Mucosa of stomach (tissue), 1 donor: ENCODE measurements around the gene MBD4.

Experiments
- H3K27me3 ChIP-seq: one replicate; pipeline ENCODE4 v1.7.0; 2013; ENCODE audit warnings: mild to moderate bottlenecking, low read length; ENCODE audit not compliant: control insufficient read depth, insufficient read depth
- H3K36me3 ChIP-seq: one replicate; pipeline ENCODE4 v1.7.0; 2013; ENCODE audit warnings: low read length; ENCODE audit not compliant: control insufficient read depth, insufficient read depth
- H3K4me1 ChIP-seq: one replicate; pipeline ENCODE4 v1.7.0; 2013; ENCODE audit warnings: mild to moderate bottlenecking, low read length; ENCODE audit not compliant: control insufficient read depth, insufficient read depth
- H3K4me3 ChIP-seq: one replicate; pipeline ENCODE4 v1.7.0; 2013; ENCODE audit warnings: low read length
- H3K9ac ChIP-seq: one replicate; pipeline ENCODE4 v1.7.0; 2013; ENCODE audit warnings: mild to moderate bottlenecking, low read length, moderate library complexity
- H3K9me3 ChIP-seq: one replicate; pipeline ENCODE4 v1.7.0; 2013; ENCODE audit warnings: mild to moderate bottlenecking, low read length, moderate library complexity; ENCODE audit not compliant: control insufficient read depth
- donor health status: Pancreatic carcinoma.

MBD4 gene

GRCh38 chr3:129440618-129441190 is 956 bp upstream of the MBD4 start:
- Histone ChIP-seq H3K9me3 (no peaks in the 10 kb centered on the region), H3K36me3 (no peaks in the 10 kb centered on the region), H3K4me1 (peaks cover 30% of the 10 kb centered on the region), H3K27me3 (no peaks in the 10 kb centered on the region), H3K4me3 (peak overlapping the region; percentile 88), H3K9ac (peak overlapping the region; percentile 69)

DNA sequence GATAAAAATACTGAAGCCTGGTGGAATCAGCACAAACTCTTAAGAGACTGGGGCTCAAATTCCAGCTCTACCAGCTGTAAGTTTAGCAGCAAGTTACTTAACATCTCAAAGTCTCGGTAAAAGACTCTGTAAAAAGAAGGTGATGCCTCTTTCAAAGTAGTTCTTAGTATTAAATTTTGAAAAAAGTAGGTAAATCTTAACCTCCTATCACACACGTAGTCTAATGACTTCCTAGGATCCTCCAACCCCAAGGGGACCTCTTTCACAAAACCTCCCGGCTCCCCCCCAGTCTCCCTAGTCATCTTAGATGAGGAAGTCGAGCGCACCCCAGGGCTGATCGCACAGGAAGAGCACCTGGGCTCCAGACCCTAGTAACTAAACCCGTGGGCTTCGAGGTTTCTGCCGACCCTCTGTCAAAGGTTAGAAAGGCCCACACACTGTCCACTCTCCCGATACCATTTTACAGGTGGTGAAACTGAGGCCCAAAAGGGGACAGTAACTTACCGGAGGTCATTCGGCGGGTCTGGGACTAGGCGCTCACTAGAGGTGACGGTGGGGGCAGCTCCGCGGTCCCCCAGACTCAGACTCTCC is 427 bp downstream of the MBD4 start:
- no peaks in the 10 kb centered on the region for H3K36me3 ChIP-seq
- peaks cover 30% of the 10 kb centered on the region for H3K4me1 ChIP-seq
- peak overlapping the region; percentile 88 for H3K4me3 ChIP-seq
- no peaks in the 10 kb centered on the region for H3K27me3 ChIP-seq
- peak overlapping the region; percentile 79 for H3K9ac ChIP-seq
- H3K9me3 ChIP-seq: no peaks in the 10 kb centered on the region

DNA sequence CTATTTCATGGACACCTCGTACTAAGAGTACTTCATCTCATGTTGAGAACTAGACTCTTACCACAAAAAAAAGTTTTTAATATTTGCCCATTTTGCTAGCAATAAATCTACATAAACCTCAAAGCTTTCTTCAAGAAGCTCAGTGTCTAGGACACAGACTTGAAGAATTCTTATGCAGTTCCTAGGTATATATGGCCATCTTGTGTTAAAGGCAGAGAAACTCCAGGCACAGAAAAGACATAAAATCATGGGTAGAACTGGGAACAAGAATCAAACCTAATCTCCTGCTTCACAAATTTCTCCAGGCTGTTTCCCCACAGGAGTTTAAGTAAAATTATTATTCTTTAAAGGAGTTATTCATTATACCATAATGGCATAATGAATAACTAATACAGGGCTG is 4.4 kb downstream of the MBD4 start:
- no peaks in the 10 kb centered on the region for H3K9me3 ChIP-seq
- H3K4me3 ChIP-seq: no peak overlapping the region
- no peaks in the 10 kb centered on the region for H3K27me3 ChIP-seq
- H3K4me1 ChIP-seq: peaks cover 19% of the 10 kb centered on the region
- H3K9ac ChIP-seq: no peak overlapping the region
- H3K36me3 ChIP-seq: peaks cover 12% of the 10 kb centered on the region

DNA sequence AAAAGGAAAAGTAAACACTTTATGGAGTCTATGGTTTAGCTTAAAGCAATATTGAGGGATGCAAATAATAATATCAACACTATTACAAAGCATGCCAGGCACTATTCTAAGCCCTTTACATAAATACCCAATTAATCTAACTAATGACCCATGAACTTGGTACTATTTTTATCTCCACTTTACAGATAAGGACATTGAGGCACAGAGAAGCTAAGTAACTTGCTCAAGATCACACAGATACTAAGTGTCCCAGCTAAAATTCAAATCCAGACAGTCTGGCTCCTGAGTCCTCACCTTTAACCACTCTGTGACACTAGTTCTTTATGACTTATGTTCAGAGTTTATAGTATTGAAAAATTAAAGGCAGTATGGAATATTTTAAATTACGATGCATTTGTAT is 5.6 kb downstream of the MBD4 start:
- Histone ChIP-seq H3K27me3 (no peaks in the 10 kb centered on the region), H3K9ac (no peak overlapping the region), H3K4me1 (peaks cover 19% of the 10 kb centered on the region), H3K36me3 (peaks cover 12% of the 10 kb centered on the region), H3K4me3 (no peak overlapping the region), H3K9me3 (no peaks in the 10 kb centered on the region)

- peaks cover 12% of the 10 kb centered on the region for H3K36me3 ChIP-seq
- peaks cover 21% of the 10 kb centered on the region for H3K4me1 ChIP-seq
- no peak overlapping the region for H3K9ac ChIP-seq
- H3K4me3 ChIP-seq: no peak overlapping the region
- H3K27me3 ChIP-seq: no peaks in the 10 kb centered on the region
- H3K9me3 ChIP-seq: no peaks in the 10 kb centered on the region
Measured at GRCh38 chr3:129433565-129433964, 6.2 kb downstream of the MBD4 start.

GRCh38 chr3:129432671-129433070 is 7.1 kb downstream of the MBD4 start:
- Histone ChIP-seq H3K9ac (no peak overlapping the region), H3K4me1 (peaks cover 24% of the 10 kb centered on the region), H3K27me3 (peaks cover 3% of the 10 kb centered on the region), H3K9me3 (no peaks in the 10 kb centered on the region), H3K36me3 (peaks cover 12% of the 10 kb centered on the region), H3K4me3 (no peak overlapping the region)

DNA sequence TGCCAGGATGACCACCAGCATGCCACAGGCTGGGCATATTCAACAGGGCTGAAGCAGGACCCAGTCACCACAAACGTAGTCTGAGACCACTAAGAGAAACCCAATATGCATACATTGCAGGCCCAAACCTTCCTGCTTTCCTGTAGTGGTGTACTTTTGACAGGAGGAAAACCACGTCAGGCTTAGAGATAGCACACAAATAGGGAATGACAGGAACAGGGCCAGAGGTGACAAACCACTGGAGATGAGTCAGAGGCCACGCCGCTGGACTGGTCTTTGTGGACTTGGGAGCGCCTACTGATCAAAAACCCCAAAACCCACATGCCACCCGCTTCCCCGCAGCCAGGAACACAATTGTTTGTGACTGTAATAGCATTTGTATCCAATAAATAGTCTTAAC is 7.7 kb downstream of the MBD4 start:
- no peak overlapping the region for H3K9ac ChIP-seq
- peaks cover 25% of the 10 kb centered on the region for H3K4me1 ChIP-seq
- no peak overlapping the region for H3K4me3 ChIP-seq
- H3K27me3 ChIP-seq: peaks cover 5% of the 10 kb centered on the region
- H3K9me3 ChIP-seq: no peaks in the 10 kb centered on the region
- peaks cover 12% of the 10 kb centered on the region for H3K36me3 ChIP-seq

DNA sequence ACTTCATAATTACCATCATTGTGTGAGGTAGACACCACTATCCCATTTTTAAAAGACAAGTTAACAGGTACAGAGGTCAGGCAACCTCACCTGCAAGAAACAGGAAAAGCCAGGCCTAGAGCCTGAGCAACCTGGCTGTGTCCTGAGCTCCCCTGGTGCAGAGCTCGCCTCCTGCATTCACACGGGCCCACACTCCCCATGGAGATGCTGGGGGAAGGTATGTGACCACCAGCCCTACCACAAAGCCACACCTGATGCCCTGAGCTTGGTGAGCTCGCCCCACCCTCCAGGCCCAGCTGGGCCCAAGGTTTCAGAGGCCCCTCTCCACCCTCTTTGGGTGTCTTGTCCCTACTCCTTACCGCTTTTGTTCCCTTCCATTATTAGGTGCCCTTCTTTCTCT is 10.1 kb downstream of the MBD4 start:
- H3K9ac ChIP-seq: no peak overlapping the region
- H3K9me3 ChIP-seq: no peaks in the 10 kb centered on the region
- no peak overlapping the region for H3K4me3 ChIP-seq
- H3K27me3 ChIP-seq: peaks cover 5% of the 10 kb centered on the region
- peaks cover 12% of the 10 kb centered on the region for H3K36me3 ChIP-seq
- peaks cover 28% of the 10 kb centered on the region for H3K4me1 ChIP-seq

- peak overlapping the region; percentile 45 for H3K9ac ChIP-seq
- peaks cover 33% of the 10 kb centered on the region for H3K4me1 ChIP-seq
- H3K4me3 ChIP-seq: peak overlapping the region; percentile 60
- peaks cover 10% of the 10 kb centered on the region for H3K36me3 ChIP-seq
- H3K9me3 ChIP-seq: no peaks in the 10 kb centered on the region
- peaks cover 5% of the 10 kb centered on the region for H3K27me3 ChIP-seq
Measured at GRCh38 chr3:129429080-129429451, 10.7 kb downstream of the MBD4 start.

DNA sequence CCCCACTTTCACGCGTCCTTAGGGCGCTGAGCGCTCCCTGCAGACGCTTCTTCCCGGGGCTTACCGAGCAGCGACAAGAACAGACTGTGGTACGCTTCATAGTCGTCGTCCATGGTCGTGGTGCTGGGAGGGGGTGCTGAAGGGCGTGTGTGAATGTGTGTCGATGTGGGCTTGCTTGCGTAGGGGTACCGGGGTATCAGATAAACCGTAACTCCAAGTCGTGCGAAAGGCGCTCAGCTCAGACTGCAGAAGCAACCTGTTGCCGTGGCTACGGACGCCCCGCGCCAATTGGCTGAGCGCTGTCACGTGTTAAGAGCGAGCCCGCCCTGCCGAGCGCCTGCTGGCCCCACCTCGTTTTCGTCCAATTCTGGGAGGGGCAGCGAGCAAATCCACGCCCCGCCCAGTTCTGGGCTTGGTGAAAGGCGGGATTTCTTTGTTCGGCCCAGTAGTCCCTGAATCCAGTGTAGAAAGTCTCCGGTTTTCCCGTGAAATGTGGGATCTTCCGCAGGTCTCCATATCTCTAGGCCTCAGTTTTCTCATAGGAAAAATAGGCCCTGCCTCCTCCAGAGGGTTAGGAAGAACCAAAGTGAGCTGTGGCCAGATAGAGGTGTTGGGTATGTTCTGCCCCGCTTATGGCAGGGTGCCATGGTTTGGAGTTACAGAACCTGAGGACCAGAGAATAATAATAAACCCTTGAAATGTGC is 11.2 kb downstream of the MBD4 start, which contains the start of gene EFCAB12:
Gene EFCAB12 (minus strand): TSS at position 261 of the 704 bp plus-strand sequence. CDS start 148 bp downstream, at position 113.
- H3K27me3 ChIP-seq: peaks cover 5% of the 10 kb centered on the region
- peaks cover 6% of the 10 kb centered on the region for H3K36me3 ChIP-seq
- peaks cover 33% of the 10 kb centered on the region for H3K4me1 ChIP-seq
- H3K4me3 ChIP-seq: peak within 1 kb of the TSS; percentile 60
- H3K9ac ChIP-seq: peak within 1 kb of the TSS; percentile 45
- H3K9me3 ChIP-seq: no peaks in the 10 kb centered on the region

GRCh38 chr3:129428007-129428375 is 11.8 kb downstream of the MBD4 start:
- Histone ChIP-seq H3K27me3 (peaks cover 5% of the 10 kb centered on the region), H3K4me1 (peaks cover 33% of the 10 kb centered on the region), H3K9ac (peak overlapping the region; percentile 5)

DNA sequence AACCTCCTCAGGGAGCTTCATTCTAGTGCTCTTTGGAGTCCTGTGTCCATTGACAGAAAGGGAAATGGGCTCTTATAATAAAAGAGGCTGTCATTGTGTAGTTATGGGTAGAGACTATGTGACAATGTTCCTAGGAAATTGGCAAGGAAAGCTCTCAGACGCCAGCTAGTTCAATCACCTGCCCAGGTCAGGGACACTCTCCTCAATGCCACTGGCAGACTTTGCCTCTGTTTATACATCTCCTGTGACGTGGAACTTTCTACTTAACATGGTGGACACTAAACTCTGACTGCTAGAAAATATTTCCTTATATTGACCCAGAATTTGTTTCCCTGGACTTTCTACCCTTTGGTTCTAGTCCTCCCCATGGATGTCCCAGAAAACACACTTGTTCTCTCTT is 14.1 kb downstream of the MBD4 start:
- Histone ChIP-seq H3K36me3 (no peaks in the 10 kb centered on the region), H3K4me1 (peaks cover 30% of the 10 kb centered on the region), H3K4me3 (no peak overlapping the region), H3K27me3 (peaks cover 5% of the 10 kb centered on the region), H3K9me3 (no peaks in the 10 kb centered on the region), H3K9ac (no peak overlapping the region)

More at GRCh38 chr3:129428007-129428375, 11.8 kb downstream of the MBD4 start:
- no peaks in the 10 kb centered on the region for H3K9me3 ChIP-seq
- H3K36me3 ChIP-seq: peaks cover 5% of the 10 kb centered on the region
- peak overlapping the region; percentile 60 for H3K4me3 ChIP-seq
